Prostate gland (tissue), 2 donors: ENCODE data around the gene EXD2.

Experiments used
- CTCF ChIP-seq, 4 experiments: fragments of 200-600 bp in 2 of 4; fragments of 450-650 bp in 2 of 4; sonication (generic) in 2 of 4; IDR thresholded peaks; 1 replicate in 3 of 4; 2 replicates in 1 of 4; pipeline ENCODE4 v1.5.1; 2016 to 2019; ENCODE audit warnings: antibody characterized with exemption in 4 of 4, mild to moderate bottlenecking in 2 of 4, moderate library complexity in 2 of 4
- POLR2A ChIP-seq: fragments of 450-650 bp; IDR thresholded peaks from one replicate; pipeline ENCODE4 v1.6.1; 2016; ENCODE audit warnings: antibody characterized with exemption, mild to moderate bottlenecking
- POLR2AphosphoS5 ChIP-seq: sonication (generic); formaldehyde crosslinking; IDR thresholded peaks from one replicate; pipeline ENCODE4 v1.6.1; 2017; ENCODE audit warnings: antibody characterized with exemption

GRCh38 chr14:69246331-69246730 is 55.0 kb downstream of the EXD2 start:
- no peak for TF ChIP-seq CTCF (IDR thresholded peaks at IDR 0.05)
- no peak for TF ChIP-seq POLR2AphosphoS5
- TF ChIP-seq POLR2A = no peak
